Activated CD8-positive, alpha-beta memory T cell treated with anti-CD3 and anti-CD28 coated beads, Interleukin-2, amount 10 ng/mL, durations not matched to agents 7 days and 5 days (primary cell): ENCODE data around the gene PDCD2L. TPM values are rescaled to one million over a fixed set of nuclear protein-coding genes. Genes with fewer than 3 reads are reported as not detected.
A peak's percentile ranks its signal among the peaks of the same experiment; 100 is the strongest.

ENCODE experiments used
- ATAC-seq: fragments of 150-1000 bp; cut with Tn5 transposase; one replicate; pipeline ENCODE4 v1.10.0; 2021; ENCODE audit warnings: moderate library complexity
- CTCF ChIA-PET: fragments of 350-600 bp; sonication (Branson Sonifier 250); formaldehyde crosslinking; loops from one replicate; lab custom pipeline; 2021; ENCODE audit warnings: antibody characterized with exemption; lab: Charles Lee
- DNase-seq: peaks from one replicate; pipeline ENCODE4 v3.0.0-alpha.2; 2020
- H3K27ac Mint-ChIP-seq: one replicate; pipeline ENCODE4 v1.8.0; 2021; ENCODE audit warnings: mild to moderate bottlenecking, mixed read lengths
- H3K27me3 Mint-ChIP-seq: one replicate; pipeline ENCODE4 v1.8.0; 2021; ENCODE audit warnings: mixed read lengths
- H3K36me3 Mint-ChIP-seq: one replicate; pipeline ENCODE4 v1.8.0; 2021; ENCODE audit warnings: mild to moderate bottlenecking, mixed read lengths
- H3K4me1 Mint-ChIP-seq: one replicate; pipeline ENCODE4 v1.8.0; 2021; ENCODE audit warnings: mixed read lengths
- H3K4me3 Mint-ChIP-seq: one replicate; pipeline ENCODE4 v1.8.0; 2021; ENCODE audit warnings: mild to moderate bottlenecking, moderate library complexity, mixed read lengths
- H3K9me3 Mint-ChIP-seq: one replicate; pipeline ENCODE4 v1.8.0; 2022; ENCODE audit warnings: low read depth, mixed read lengths
- total RNA-seq, 2 experiments: library from RNA; stranded (reverse); gene quantifications; one replicate each; pipeline ENCODE4 v1.2.3, GENCODE V29; 2021

The PDCD2L gene
- total RNA-seq, 2 experiments from 2014 or later, result 11.2 to 19.6 TPM

DNA sequence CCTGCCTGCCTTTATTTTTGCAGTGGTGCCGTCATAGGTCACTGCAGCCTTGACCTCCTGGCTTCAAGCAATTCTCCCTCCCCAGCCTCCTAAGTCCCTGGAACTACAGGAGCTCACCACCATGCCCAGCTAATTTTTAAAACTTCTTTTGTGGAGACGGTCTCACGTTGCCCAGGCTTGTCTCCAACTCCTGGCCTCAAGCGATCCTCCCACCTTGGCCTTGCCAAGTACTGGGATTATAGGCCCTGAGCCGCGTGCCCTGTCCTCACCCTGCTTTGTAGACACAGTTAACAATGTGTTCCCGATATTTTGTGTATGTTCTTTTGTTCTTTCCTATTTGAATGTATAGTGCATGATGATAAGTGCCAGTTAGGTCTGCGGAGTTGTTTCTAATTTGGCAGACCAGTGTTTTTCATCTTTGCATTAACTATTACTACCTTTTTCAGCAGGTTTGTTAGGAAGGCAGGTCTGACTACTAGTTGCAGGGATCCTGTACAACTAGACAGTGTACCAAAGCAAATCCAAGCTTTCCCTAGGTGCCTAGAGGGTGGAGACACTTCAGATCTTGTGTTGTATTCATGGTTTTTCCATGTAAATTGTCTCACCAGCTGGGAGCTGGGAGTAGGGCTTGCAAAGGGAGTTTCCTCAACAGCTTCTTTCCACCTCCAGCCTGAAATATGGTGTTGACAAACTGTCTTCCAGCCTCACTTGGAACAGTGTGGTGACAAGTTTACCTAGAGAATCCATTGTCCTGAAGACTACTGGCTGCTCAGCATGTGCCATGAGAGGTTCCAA is 67.9 kb downstream of the PDCD2L start:
- no peaks in the 10 kb centered on the region for H3K27me3 Mint-ChIP-seq
- no peak for DNase-seq
- H3K9me3 Mint-ChIP-seq, result no peaks in the 10 kb centered on the region
- no peak overlapping the region for H3K4me3 Mint-ChIP-seq
- peak overlapping the region; percentile 4 for H3K27ac Mint-ChIP-seq
- peaks cover 7% of the 10 kb centered on the region for H3K4me1 Mint-ChIP-seq
- ATAC-seq, result no peak
- CTCF ChIA-PET, result no interaction called here
- peaks cover 43% of the 10 kb centered on the region for H3K36me3 Mint-ChIP-seq

DNA sequence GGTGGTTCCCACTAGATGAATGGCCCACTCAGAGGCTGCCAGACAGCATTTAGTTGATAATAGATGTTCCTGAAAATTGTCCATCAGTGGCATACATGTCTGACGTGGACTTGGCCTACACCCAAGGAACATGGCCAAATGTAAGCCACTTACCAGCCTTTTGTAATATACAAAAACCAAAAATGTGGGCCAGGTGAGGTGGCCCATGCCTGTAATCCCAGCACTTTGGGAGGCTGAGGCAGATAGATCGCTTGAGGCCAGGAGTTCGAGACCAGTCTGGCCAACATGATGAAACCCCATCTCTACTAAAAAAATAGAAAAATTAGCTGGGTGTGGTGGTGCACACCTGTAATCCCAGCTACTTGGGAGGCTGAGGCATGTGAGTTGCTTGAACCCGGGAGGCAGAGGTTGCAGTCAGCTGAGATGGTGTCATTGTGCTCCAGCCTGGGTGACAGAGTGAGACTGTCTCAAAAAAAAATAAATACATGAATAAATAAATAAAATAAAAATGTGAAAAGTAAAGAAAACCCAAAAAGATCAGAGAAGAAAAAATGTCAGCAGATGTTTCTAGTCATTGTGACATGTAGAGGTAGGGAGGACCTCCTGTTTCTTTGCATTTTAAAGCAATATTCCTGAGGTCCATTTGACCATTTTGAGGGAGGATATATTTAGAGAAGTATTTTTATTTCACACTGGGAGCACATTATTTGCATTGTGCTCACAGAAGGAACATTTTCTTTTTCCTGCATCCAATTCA is 70.2 kb downstream of the PDCD2L start:
- Mint-ChIP-seq H3K4me1 (peaks cover 7% of the 10 kb centered on the region), H3K4me3 (no peak overlapping the region), H3K27me3 (peaks cover 6% of the 10 kb centered on the region), H3K27ac (no peak overlapping the region), H3K36me3 (peaks cover 32% of the 10 kb centered on the region), H3K9me3 (no peaks in the 10 kb centered on the region)
- ATAC-seq (no peak), DNase-seq (no peak)
- CTCF ChIA-PET, result no interaction called here

DNA sequence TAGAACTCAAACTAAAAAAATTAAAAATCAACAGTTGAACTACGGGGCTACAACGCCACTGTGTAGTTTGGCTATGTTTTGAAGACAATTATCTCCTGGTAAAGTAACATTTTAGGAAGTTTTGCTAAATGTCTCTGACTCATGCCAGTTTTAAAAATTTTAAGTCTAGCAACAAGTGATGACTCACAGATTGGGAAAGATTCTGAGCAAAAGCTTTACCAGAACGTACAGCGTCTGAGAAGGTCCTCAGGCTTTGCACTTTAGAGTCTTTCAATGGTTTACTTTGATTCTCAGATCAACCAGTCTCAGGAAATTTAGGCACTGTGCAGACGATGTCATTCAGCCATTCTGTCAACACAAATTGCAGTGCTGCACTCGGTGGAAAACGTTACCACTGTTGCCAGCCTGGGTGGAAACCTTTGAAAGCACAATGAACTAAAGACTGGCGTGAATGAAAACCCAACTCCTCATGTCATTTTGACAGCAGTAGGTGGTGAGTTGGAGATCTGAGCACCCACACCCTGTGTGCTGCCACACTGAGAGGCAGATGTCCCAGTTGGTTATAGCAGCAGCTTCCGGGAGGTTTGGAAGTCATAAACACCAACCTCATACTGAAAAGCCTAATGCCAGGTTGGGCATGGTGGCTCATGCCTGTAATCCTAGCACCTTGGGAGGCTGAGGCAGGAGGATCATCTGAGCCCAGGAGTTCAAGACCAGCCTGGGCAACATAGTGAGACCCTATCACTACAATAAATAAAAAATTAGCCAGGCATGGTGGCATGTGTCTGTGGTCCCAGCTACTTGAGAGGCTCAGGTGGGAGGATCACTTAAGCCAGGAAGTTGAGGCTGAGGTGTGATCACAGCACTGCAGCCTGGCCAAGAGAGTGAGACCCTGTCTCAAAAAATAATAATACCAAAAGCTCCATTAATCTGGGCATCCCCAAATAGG is 71.1 kb downstream of the PDCD2L start:
- H3K9me3 Mint-ChIP-seq, result no peaks in the 10 kb centered on the region
- CTCF ChIA-PET, result interaction anchor here (1.2 kb wide), 1 partner anchor 18 kb away, joined by 3 read pairs; no protein-coding TSS in a partner anchor
- DNase-seq, result no peak
- H3K4me1 Mint-ChIP-seq, result peaks cover 7% of the 10 kb centered on the region
- ATAC-seq, result peak; percentile 47
- H3K27ac Mint-ChIP-seq, result peak overlapping the region; percentile 19
- H3K4me3 Mint-ChIP-seq, result no peak overlapping the region
- peaks cover 27% of the 10 kb centered on the region for H3K36me3 Mint-ChIP-seq
- peaks cover 12% of the 10 kb centered on the region for H3K27me3 Mint-ChIP-seq

Other genes with a start within 250 kb of the PDCD2L start
- 100 to 1,000 TPM; 112 to 116 TPM for gene LSM14A, start 231.9 kb upstream of the PDCD2L start, total RNA-seq
- gene GARRE1, start 149.8 kb upstream of the PDCD2L start, total RNA-seq, result 1 to 10 TPM; 8.1 to 9.3 TPM
- gene GPI, start 39.2 kb upstream of the PDCD2L start, total RNA-seq, result 100 to 1,000 TPM; 501 to 600 TPM
- gene UBA2, start 24.0 kb downstream of the PDCD2L start, total RNA-seq, result 100 to 1,000 TPM; 123 to 139 TPM
- gene WTIP, start 77.4 kb downstream of the PDCD2L start, total RNA-seq, result under 1 TPM; 0.33 to 0.99 TPM